Gastroesophageal sphincter (tissue), 3 donors: ENCODE measurements around the gene P4HTM.
A peak's percentile ranks its signal among the peaks of the same experiment; 100 is the strongest.

Experiments
- POLR2A ChIP-seq, 2 donors: fragments of 450-650 bp; IDR thresholded peaks; one replicate each; pipeline ENCODE4 v1.6.1; 2017; ENCODE audit warnings: antibody characterized with exemption in 2 of 2, mild to moderate bottlenecking in 2 of 2, moderate library complexity in 1 of 2
- TF ChIP-seq, protein P1 (sequence below), 4 experiments: fragments of 200-600 bp in 2 of 4; fragments of 450-650 bp in 2 of 4; sonication (generic) in 1 of 4; IDR thresholded peaks; one replicate each; pipeline ENCODE4 v1.5.1; 2017 to 2019; ENCODE audit warnings: antibody characterized with exemption in 4 of 4, mild to moderate bottlenecking in 2 of 4, moderate library complexity in 2 of 4

DNA sequence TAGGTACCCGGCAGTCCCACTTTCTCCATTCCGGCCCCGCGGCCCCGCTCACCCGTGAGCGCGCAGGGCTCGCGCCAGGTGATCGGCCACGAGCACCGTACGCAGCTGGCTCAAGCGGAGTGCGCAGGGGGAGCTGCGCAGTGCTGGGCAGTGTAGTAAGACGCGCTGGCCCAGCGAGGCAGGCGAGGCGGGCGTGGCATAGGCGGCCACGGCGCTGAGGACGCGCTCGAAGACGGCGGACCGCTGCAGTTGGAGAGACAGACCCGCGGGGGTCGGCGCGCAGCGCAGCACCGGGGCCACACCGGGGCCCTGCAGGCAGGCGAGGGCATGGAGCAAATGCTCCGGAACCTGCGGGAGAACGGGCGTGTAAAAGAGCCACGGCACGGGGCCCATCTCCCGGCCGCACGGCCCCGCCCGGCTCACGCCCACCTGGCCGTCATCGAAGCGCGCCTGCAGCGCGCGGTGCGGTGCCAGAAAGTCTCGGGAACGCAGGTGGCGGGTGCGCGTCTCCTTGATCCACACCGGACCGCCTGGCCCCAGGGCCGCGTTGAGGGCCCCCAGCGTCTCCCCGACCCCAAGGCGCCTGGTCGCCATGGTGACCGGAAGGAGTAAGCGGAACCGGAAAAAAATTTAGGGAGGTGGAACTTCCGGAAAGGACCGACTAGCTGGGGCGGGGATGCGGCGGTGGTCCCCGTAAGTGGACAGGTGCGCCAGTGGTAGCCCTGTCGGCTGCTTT is 28.1 kb downstream of the P4HTM start, which contains the start of gene DALRD3:
- TF ChIP-seq, protein P1, sequence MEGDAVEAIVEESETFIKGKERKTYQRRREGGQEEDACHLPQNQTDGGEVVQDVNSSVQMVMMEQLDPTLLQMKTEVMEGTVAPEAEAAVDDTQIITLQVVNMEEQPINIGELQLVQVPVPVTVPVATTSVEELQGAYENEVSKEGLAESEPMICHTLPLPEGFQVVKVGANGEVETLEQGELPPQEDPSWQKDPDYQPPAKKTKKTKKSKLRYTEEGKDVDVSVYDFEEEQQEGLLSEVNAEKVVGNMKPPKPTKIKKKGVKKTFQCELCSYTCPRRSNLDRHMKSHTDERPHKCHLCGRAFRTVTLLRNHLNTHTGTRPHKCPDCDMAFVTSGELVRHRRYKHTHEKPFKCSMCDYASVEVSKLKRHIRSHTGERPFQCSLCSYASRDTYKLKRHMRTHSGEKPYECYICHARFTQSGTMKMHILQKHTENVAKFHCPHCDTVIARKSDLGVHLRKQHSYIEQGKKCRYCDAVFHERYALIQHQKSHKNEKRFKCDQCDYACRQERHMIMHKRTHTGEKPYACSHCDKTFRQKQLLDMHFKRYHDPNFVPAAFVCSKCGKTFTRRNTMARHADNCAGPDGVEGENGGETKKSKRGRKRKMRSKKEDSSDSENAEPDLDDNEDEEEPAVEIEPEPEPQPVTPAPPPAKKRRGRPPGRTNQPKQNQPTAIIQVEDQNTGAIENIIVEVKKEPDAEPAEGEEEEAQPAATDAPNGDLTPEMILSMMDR (IDR thresholded peaks at IDR 0.05), result no peak
- TF ChIP-seq POLR2A (IDR thresholded peaks at IDR 0.05), result peak; percentile 44 to 48
